GM21619 (cell line): ENCODE measurements around the gene FSTL4.

Experiments
- ATAC-seq: cut with Tn5 transposase; IDR thresholded peaks from one replicate; pipeline ENCODE4 v1.9.1; 2021; ENCODE audit not compliant: unreplicated experiment

The FSTL4 gene

GRCh38 chr5:133275631-133276030, 336.7 kb downstream of the FSTL4 start:
- ATAC-seq: no peak

DNA sequence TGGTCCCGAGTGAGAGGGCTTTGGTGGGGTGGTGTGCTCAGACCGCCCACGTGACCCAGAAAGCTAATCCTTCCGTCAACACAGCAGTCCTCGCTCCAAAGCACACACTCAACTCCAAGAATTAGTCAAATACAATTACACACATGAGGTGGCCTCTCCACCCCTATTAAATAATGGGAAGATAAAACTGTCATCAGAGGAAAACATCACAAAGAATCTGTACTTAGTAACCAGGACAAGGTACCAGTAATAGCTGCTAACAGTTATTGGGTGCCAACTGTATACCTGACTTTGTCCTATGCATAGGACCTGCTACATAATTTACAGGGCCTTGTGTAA, 337.8 kb downstream of the FSTL4 start:
- ATAC-seq: no peak

DNA sequence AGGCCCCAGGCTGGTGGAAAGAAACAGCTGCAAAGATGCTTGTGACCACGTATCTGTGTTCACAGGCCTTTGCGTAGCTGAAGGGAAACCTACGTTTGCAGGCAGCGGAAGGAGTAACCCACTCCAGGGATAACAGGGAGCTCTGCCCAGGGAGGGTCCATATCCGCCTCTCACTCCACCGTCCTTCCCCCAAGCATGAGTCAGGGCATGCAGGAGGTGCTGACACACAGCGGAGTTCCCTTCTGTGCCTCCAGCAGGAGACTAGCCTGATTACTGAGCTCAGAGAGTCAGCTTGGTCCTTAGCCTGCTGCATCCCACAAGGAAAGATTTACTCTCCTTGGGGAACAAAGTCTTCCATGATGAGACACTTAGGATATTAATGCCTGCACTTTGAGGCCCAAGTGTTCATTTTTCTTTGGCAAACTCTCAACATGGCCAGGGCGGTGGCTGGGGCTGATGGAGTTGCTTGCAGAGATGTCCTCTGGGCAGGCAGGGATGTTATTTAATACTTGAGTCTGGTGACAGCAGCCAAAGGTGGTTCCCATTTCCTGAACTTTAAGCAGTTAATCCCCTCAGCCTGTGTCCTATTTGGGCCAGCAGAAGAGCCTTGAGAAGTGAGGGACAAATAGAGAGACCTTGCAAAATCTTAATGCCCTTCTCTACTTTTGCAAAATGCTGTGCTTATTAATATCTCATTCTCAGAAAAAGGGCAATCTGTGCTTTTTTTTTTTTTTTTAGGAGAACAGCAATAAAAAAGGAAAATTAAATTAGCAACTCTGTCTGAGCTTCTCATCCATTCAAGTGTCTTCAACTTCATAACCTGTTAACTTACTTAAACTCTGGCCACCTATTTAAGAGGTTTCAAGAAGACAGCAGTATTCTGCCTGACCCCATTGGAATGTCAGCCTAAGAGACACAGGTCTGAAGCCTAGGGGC, 338.4 kb downstream of the FSTL4 start:
- ATAC-seq: no peak

DNA sequence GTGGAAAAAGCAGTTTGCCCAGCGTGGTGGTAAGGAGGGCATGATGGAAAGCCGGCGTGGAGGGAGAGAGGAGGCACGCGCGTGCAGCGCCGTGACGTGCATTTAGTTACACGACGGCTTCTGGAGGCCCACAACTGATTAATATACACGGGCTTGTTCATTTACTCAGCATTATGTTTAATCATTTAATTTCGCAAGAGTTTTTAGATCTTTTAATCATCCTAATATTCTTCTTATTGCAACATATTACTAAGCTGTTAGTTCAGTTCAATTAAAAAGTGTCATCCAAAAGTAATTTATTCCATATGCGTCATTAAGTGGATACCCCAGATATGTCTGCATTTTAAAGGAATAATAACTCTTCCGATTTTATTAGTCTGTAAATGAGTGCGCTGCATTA, 340.0 kb downstream of the FSTL4 start:
- ATAC-seq: no peak

GRCh38 chr5:133271606-133272005, 340.7 kb downstream of the FSTL4 start:
- no peak for ATAC-seq

DNA sequence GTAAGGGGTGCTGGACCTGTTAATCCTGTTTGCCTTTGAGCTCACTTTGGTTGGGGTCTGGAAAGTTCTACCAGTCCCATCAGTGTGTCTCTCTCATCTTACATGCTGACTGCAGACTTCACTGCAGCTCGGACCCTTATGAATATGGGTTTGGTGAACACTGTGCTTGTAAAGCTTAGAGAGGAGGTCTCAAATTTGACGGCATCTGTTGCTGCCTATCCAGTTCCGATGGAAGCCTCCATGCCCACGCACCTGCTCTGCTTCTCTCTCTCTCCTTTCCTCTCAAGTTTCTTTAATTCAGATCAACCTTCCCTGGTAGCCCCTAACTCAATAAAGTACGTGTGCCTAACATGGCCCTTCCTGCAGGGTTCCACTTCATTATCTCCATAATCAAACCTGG, 342.6 kb downstream of the FSTL4 start:
- no peak for ATAC-seq

DNA sequence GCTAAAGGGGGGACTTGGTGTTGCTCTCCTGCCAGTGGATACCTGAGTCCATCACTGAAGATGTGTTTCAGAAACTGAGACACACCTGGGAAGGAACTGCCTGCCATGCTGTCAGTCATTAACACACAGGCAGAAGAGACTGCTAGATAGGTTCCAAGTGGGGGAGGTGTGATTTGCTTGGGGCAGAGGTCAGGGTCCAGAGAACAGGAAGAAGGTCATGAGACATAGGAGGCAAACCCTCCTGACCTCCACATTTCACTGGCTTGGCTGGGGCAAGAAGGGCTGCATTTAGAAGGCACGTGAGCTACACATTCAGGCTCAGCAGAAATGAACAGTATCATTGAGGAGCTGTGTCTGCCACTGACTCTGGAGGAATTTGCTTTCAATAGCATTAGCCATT, 344.7 kb downstream of the FSTL4 start:
- ATAC-seq: no peak

- no peak for ATAC-seq
These were observed 345.4 kb downstream of the FSTL4 start for GRCh38 chr5:133266966-133267365.

DNA sequence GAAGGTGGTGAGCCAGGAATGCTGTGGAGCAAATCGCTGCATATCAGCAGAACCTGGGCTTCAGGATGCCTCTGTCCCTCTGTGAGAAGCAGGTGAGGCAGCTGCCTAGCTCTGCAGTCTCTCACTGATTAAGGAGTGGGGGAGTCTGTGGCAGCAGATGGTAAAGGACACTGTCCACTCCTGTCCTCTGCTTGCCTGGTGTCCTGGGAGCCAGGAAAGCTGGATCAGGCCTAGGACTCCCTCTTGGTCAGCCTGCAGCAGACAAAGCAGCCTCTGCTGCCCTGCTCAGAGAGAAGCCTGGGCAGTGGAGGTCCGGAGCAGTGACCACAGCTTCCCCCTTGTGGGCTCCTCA, 345.8 kb downstream of the FSTL4 start:
- no peak for ATAC-seq

DNA sequence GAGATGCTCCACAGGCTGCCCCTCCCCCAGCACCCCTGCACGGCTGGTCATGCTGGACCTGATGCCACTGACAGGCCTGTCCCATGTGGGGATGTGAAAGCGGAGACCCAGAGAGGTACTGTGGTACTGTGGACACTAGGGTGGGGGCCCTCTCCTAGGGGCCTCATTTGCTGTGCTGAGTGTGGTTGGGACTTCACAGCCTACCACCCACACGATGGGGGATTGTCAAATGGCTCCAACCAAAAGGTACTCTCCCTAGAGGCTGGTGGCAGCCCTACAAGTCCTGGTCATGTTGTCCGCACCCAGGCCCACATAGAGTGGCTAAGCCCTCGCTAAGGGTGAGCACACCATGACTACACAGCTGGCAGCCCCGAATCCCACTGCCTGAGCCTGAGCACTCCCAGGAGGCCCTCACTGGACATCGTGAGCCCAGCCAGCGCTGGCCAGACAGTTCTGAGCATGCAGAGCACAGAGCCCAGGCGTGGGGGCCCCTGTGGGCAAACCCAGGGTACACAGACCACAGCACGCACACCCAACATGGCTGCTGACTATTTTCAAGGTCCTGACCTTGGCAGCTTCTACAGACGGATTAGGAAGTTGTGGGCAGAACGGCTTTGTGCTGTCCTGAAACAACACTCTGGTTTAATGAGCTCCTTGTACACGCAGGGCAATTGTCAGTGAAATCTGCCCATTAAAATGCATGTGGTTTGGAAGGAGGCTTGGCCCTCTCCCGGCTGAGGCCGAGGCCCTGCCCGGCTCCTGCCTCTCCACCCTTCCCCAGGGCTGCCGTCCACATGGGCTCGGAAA, 346.4 kb downstream of the FSTL4 start:
- no peak for ATAC-seq

DNA sequence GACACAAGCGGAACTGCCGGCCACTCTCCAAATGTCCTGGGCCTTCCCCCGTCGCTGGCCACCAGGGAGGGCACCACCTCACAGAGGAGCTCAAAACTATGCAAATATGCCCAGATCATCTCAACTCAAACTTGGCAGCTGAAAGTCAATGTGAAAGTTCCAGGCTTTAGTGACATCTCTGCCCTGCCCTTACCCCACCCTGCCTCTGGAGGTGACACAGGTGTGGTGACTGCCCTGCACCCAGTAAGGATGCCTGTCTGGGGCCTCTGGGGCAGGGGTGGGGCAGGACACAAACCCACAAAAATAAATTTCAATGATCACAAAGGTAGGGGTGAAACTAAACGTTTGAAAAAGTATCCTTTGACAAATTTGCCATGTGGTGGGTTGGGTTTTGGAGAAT, 347.1 kb downstream of the FSTL4 start:
- ATAC-seq: no peak

GRCh38 chr5:133262690-133263089, 349.7 kb downstream of the FSTL4 start:
- no peak for ATAC-seq

GRCh38 chr5:133261993-133262392, 350.3 kb downstream of the FSTL4 start:
- ATAC-seq: no peak

DNA sequence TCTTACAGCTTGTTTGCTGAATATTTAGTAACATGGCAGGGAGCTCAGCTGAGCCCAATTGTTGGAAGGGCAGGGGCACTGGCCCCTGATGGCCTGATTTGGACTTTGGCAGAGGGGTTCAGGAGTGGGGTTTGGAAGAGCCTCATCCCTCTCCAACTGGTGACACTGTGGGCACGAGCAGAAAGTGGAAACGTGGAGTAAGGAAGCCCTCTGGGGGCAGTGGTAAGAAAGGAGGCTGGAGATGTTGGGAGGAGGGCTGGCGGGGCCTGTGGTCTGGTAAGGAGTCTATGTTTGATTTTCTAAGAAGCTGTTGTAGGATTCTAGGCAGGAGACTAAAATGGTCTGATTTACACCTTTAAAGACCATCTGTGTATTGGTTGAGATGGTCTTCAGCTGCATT, 351.6 kb downstream of the FSTL4 start:
- ATAC-seq: no peak

- ATAC-seq: no peak
These were observed 352.9 kb downstream of the FSTL4 start for GRCh38 chr5:133259199-133259997.

DNA sequence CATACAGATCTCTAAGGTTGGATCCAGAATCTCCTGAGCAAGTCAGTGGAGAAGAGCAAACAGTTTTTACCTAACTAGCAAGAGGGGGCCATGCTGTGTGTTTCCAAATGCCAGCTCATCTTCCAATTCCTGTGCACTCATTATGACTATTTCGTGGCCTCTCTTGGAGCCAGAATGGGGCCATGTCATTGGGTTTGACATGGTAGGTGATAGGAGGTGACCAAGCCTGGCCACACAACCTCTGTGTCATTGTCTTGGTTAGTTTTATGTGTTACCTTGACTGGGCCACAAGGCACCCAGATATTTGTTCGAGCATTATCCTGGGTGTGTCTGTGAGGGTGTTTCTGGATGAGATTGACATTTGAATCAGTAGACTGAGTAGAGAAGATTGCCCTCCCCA, 354.4 kb downstream of the FSTL4 start:
- ATAC-seq: no peak

DNA sequence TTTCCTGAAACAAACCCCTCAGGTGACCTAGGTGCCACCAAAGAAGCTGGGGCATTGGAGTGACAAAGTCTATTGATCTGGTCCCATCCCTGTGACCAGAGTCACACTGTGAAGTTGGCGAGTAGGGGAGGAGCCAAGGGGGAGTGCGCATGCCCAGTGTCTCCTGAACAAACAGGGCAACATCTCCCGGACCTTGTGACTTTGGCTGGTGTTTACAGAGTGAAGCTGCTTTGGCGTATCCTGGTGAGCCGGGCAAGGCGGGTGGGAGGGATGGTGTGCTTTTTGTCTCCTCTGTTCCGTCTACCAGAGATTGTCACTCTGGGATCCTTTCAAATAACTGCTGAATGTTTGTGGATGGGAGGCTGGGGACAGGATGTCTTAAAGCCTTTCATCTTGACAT, 356.1 kb downstream of the FSTL4 start:
- no peak for ATAC-seq

- ATAC-seq: no peak
These were observed 357.5 kb downstream of the FSTL4 start for GRCh38 chr5:133254803-133255202.

GRCh38 chr5:133253671-133254070, 358.7 kb downstream of the FSTL4 start:
- ATAC-seq: no peak

DNA sequence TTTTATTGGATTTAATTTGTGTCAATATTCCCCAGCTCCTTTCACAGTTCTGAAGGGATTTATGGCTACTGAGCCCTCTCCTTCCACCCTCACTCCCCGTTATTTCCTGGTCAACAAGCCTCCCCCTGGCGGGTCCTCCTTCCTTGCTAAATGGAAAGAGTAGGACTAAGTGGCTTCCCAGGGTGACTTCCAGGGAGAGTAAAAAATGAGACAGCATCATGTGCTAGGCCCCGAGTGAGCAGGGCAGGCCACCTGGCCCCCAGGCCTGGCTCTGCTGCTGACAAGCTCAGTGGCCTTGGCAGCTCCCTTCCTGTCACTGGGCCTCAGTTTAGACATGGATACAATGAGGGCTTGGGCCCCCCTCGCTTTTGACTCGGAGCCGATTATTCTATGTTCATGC, 359.3 kb downstream of the FSTL4 start:
- no peak for ATAC-seq

- no peak for ATAC-seq
These were observed 360.2 kb downstream of the FSTL4 start for GRCh38 chr5:133252133-133252480.
